ENCODE data around the gene LCP1.

The LCP1 gene

GRCh38 chr13:46154136-46154801 is 27.7 kb downstream of the LCP1 start:
- no peak for DNase-seq

- DNase-seq, result no peak
Measured at GRCh38 chr13:46152627-46153328, 29.2 kb downstream of the LCP1 start.

- no peak for DNase-seq
Measured at GRCh38 chr13:46150134-46150693, 31.8 kb downstream of the LCP1 start.

GRCh38 chr13:46149272-46150133 is 32.5 kb downstream of the LCP1 start:
- peak; percentile 62 for DNase-seq

- peak; percentile 12 for DNase-seq
Measured at GRCh38 chr13:46146898-46147297, 35.1 kb downstream of the LCP1 start.

GRCh38 chr13:46145950-46146349 is 36.0 kb downstream of the LCP1 start:
- no peak for DNase-seq

GRCh38 chr13:46145135-46145534 is 36.8 kb downstream of the LCP1 start:
- no peak for DNase-seq

GRCh38 chr13:46143184-46143701 is 38.7 kb downstream of the LCP1 start:
- no peak for DNase-seq

- no peak for DNase-seq
Measured at GRCh38 chr13:46142776-46143175, 39.2 kb downstream of the LCP1 start.

- DNase-seq, result no peak
Measured at GRCh38 chr13:46140044-46140443, 41.9 kb downstream of the LCP1 start.

GRCh38 chr13:46137627-46138317 is 44.2 kb downstream of the LCP1 start:
- no peak for DNase-seq

- no peak for DNase-seq
Measured at GRCh38 chr13:46136688-46137087, 45.3 kb downstream of the LCP1 start.

GRCh38 chr13:46134961-46135522 is 46.9 kb downstream of the LCP1 start:
- no peak for DNase-seq

GRCh38 chr13:46134494-46134893 is 47.5 kb downstream of the LCP1 start:
- DNase-seq, result no peak

- no peak for DNase-seq
Measured at GRCh38 chr13:46132109-46132508, 49.9 kb downstream of the LCP1 start.

GRCh38 chr13:46131705-46132104 is 50.3 kb downstream of the LCP1 start:
- no peak for DNase-seq

GRCh38 chr13:46129955-46130618 is 51.9 kb downstream of the LCP1 start:
- DNase-seq, result no peak

- DNase-seq, result no peak
Measured at GRCh38 chr13:46129124-46129523, 52.9 kb downstream of the LCP1 start.

- DNase-seq, result no peak
Measured at GRCh38 chr13:46127358-46128023, 54.5 kb downstream of the LCP1 start.

GRCh38 chr13:46126552-46127357 is 55.2 kb downstream of the LCP1 start:
- peak; percentile 60 for DNase-seq

All from NCI-H226 (cell line).